Measurements from ENCODE around the gene FNIP1. TPM values are rescaled to one million over a fixed set of nuclear protein-coding genes. Genes with fewer than 3 reads are reported as not detected.

FNIP1 gene
- total RNA-seq, 1 donor from 2014 or later: 14.4 TPM

DNA sequence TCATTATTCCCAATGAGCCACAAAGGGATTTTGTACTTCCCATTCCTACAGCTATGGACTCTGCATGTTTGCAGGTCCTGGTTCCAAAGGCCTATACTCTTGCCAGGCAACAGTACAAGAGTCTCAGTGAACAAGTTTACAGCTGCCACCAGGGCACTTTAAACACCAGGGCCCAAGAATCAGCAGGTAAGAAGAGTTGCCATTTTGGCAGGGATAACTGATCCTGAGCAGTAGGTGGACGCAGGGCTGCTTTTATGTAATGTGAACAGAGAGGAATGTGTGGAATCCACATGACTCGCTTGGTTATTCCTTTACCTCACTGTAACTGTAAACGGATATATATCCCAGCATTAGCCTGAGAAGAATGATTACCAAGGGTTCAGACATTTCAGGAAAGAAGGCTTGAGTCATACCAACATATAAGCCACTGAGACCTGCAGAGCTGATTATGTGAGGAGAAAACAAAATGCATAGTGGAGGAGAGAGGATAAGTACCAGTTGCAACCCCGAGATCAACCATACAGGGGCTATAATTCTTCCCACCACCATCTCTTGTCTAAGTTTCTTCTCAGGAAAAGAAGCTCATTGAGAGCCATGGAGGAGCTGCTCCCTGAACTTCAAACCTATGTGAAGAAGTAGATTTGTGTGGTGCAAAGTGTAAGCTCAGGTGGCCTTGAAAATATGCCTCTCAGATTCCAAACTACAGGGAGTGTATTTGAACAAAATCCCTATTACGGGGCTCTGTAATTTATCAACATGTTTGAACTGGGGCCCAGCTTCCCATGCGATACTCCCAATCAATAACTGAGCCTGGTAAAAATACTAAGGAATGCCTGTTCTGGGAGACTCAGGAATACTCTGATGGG is 186.4 kb downstream of the FNIP1 start:
- TF ChIP-seq, protein P1, sequence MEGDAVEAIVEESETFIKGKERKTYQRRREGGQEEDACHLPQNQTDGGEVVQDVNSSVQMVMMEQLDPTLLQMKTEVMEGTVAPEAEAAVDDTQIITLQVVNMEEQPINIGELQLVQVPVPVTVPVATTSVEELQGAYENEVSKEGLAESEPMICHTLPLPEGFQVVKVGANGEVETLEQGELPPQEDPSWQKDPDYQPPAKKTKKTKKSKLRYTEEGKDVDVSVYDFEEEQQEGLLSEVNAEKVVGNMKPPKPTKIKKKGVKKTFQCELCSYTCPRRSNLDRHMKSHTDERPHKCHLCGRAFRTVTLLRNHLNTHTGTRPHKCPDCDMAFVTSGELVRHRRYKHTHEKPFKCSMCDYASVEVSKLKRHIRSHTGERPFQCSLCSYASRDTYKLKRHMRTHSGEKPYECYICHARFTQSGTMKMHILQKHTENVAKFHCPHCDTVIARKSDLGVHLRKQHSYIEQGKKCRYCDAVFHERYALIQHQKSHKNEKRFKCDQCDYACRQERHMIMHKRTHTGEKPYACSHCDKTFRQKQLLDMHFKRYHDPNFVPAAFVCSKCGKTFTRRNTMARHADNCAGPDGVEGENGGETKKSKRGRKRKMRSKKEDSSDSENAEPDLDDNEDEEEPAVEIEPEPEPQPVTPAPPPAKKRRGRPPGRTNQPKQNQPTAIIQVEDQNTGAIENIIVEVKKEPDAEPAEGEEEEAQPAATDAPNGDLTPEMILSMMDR (conservative IDR thresholded peaks at IDR 0.05; ENCODE audit: low read depth, low read length): no peak
- no peak overlapping the region for H3K4me3 ChIP-seq (ENCODE audit: low read depth, low read length)
- DNase-seq (ENCODE audit: low read depth): peak; percentile 47

DNA sequence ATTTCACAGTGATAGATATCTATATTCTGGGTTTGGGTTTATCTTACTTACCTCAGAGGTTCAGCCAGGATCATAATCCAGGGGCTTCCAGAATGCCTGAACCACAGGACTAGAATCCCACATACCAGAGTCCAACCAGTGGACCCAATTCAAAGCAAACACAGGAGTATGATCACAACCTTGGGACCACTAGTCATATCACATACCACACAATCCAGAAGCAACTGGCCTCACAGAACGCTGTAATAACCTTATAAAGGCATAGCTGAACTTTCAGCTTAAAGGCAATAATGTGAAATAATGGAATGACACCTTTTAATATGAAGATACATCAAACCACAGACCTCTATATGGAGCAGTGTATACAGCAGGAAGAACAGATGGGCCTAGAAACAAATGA is 187.0 kb downstream of the FNIP1 start:
- H3K4me3 ChIP-seq (ENCODE audit: low read depth, low read length): no peak overlapping the region
- TF ChIP-seq, protein P1 (conservative IDR thresholded peaks at IDR 0.05; ENCODE audit: low read depth, low read length): no peak
- no peak for DNase-seq (ENCODE audit: low read depth)

DNA sequence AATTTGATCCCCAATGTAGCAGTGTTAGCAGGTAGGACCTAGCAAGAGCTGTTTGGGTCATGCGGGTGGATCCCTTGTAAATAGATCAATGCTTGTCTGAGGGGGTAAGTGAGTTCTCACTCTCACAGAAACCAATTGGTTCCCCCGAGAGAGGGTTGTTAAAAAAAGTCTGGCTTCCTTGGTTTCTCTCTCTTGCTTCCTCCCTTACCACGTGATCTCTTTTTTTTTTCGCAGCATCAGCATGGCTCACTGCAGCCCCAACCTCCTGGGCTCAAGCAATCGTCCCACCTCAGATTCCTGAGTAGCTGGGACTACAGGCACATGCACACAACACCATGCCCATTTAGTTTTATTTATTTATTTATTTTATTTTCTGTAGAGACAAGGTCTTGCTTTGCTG is 188.2 kb downstream of the FNIP1 start:
- no peak overlapping the region for H3K4me3 ChIP-seq (ENCODE audit: low read depth, low read length)
- DNase-seq (ENCODE audit: low read depth): no peak
- TF ChIP-seq, protein P1 (conservative IDR thresholded peaks at IDR 0.05; ENCODE audit: low read depth, low read length): no peak

DNA sequence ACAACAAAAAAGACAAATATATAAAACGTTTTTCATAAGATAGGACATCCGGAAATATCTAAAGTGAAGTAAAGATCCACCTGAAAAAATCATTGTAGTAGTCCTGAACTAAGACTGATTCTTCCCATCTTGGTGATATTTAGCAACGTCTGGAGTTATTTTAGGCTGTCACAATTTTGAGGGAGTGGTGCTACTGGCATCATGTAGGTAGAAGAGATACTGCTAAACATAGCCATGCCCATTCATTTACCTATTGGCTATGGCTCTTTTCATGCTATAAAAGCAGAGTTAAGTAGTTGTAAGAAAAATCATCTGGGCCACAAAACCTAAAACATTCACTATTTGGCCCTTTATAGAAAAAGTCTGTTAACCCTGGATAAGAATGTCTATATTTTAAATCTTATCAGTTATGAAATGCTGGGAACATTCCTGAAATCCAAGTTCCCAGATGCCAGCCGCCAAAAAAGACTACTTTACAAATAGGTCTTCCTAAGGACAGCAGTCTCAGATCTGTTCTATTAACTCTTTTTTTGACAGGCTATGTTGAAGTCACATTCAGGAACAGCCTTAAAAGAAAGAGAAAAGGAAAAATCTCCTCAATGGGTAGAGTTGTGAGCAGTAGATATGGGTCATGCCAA is 188.8 kb downstream of the FNIP1 start:
- H3K4me3 ChIP-seq (ENCODE audit: low read depth, low read length): no peak overlapping the region
- no peak for DNase-seq (ENCODE audit: low read depth)
- TF ChIP-seq, protein P1 (conservative IDR thresholded peaks at IDR 0.05; ENCODE audit: low read depth, low read length): no peak

DNA sequence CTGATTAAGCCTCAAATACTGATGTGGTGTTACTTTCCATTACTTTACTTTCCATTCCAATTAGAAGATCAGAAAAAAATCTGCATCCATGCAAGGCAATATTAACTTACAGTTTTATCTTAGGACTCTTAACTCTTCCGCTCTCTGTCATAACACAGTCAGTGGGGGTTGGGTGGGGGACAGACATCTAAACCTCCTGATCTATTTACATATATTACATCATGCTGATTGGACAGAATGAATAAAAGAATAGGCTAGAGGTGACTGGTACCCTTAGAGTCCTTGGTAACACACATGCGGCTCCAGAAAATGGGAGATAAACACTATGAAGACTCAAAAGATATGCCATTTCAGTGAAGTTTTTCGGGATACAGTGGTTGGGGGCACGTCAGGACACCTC is 189.4 kb downstream of the FNIP1 start:
- no peak for DNase-seq (ENCODE audit: low read depth)
- H3K4me3 ChIP-seq (ENCODE audit: low read depth, low read length): no peak overlapping the region
- TF ChIP-seq, protein P1 (conservative IDR thresholded peaks at IDR 0.05; ENCODE audit: low read depth, low read length): no peak

DNA sequence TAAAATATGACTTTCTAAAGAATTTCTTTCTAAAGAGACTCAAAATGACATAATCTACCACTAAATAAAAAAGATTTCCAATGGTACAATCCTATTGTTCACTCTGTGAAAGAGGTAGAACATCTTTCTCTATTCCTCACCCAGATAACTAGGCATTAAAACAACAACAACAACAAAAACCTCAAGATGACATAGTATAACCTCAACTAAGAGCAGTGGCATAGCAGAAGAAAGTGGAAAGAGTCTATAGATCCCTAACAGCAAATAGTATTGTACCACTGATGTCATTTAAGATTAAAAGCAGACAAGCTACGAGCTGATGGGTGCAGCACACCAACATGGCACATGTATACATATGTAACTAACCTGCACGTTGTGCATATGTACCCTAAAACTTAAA is 191.7 kb downstream of the FNIP1 start:
- no peak overlapping the region for H3K4me3 ChIP-seq (ENCODE audit: low read depth, low read length)
- TF ChIP-seq, protein P1 (conservative IDR thresholded peaks at IDR 0.05; ENCODE audit: low read depth, low read length): no peak
- no peak for DNase-seq (ENCODE audit: low read depth)
